IPS DF 6.9 (cell line): ENCODE results near the gene IQGAP1.

Experiments
- DNase-seq: peaks from one replicate; pipeline ENCODE4 v3.0.0-alpha.2; 2013; ENCODE audit warnings: low read depth, low spot score
- H3K27ac ChIP-seq: one replicate; pipeline ENCODE4 v1.5.1; 2013; ENCODE audit warnings: low read length, control low read depth
- H3K27me3 ChIP-seq: 2 replicates; pipeline ENCODE4 v1.6.1; 2013; ENCODE audit warnings: mild to moderate bottlenecking, low read length; ENCODE audit not compliant: control insufficient read depth, insufficient read depth
- H3K36me3 ChIP-seq: 2 replicates; pipeline ENCODE4 v1.6.1; 2013; ENCODE audit warnings: low read length; ENCODE audit not compliant: control insufficient read depth, insufficient read depth
- H3K4me1 ChIP-seq: 2 replicates; pipeline ENCODE4 v1.6.1; 2013; ENCODE audit warnings: low read length; ENCODE audit not compliant: control insufficient read depth, insufficient read depth
- H3K4me3 ChIP-seq: 2 replicates; pipeline ENCODE4 v1.5.1; 2013; ENCODE audit warnings: mild to moderate bottlenecking, low read length
- H3K9me3 ChIP-seq: 2 replicates; pipeline ENCODE4 v1.6.1; 2013; ENCODE audit warnings: low read length, inconsistent platforms; ENCODE audit not compliant: control insufficient read depth, insufficient read depth
- WGBS: extraction: QIAGEN DNeasy Blood & Tissue Kit; methylation state at CpG from one replicate; pipeline ENCODE4 v1.1.7; 2013; ENCODE audit warnings: mixed read lengths, missing lambda C conversion rate; ENCODE audit not compliant: insufficient read length, insufficient coverage; 5-methylcytosine and 5-hydroxymethylcytosine counted together

The IQGAP1 gene

GRCh38 chr15:90376789-90377188 is 11.3 kb upstream of the IQGAP1 start:
- WGBS: no CpG with 5 or more reads among the region's 6 CpGs
- no peak overlapping the region for H3K27ac ChIP-seq
- no peaks in the 10 kb centered on the region for H3K36me3 ChIP-seq
- no peaks in the 10 kb centered on the region for H3K27me3 ChIP-seq
- DNase-seq: no peak
- no peak overlapping the region for H3K4me3 ChIP-seq
- H3K9me3 ChIP-seq: no peaks in the 10 kb centered on the region; the same call in 1 of the 2 replicates
- no peaks in the 10 kb centered on the region for H3K4me1 ChIP-seq

DNA sequence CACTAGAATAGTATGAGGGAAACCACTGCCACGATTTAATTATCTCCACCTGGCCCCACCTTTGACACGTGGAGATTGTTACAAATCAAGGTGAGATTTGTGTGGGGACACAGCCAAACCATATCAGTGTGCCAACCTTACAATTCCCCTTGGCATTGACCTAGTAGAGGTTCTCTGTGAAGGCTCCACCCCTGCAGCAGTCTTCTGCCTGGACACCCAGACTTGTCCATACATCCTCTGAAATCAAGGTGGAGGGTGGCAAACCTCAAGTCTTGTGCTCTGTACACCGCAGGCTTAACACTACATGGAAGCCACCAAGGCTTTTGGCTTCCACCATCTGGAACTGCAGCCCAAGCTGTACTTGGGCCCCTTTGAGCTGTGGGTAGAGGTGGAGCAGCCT is 8.8 kb upstream of the IQGAP1 start:
- Histone ChIP-seq H3K36me3 (no peaks in the 10 kb centered on the region), H3K27ac (no peak overlapping the region), H3K4me1 (no peaks in the 10 kb centered on the region), H3K9me3 (no peaks in the 10 kb centered on the region; the same call in 1 of the 2 replicates), H3K27me3 (no peaks in the 10 kb centered on the region), H3K4me3 (no peak overlapping the region)
- WGBS: no CpG with 5 or more reads among the region's 3 CpGs
- DNase-seq: no peak

DNA sequence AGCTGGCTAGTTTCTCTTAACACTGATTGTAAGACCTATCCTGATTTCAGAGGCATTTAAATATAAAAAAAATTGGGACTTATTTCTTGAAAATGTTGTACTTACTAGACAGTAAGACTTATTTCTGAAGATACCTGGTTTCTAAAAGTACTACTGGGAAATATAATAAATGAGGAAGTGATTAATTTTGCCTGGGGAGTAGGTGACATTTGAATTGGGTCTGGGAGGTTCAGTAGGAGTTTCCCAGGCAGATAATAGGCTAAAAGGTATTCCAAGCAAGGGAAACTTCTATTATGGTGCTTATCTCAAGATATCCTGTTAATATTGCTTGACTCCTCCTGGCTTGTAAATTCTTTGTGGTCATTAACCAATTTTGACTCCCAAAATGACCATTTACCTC is 6.5 kb upstream of the IQGAP1 start:
- DNase-seq: no peak
- H3K9me3 ChIP-seq: no peaks in the 10 kb centered on the region; the same call in 1 of the 2 replicates
- no peaks in the 10 kb centered on the region for H3K27me3 ChIP-seq
- no peaks in the 10 kb centered on the region for H3K36me3 ChIP-seq
- no peaks in the 10 kb centered on the region for H3K4me1 ChIP-seq
- H3K27ac ChIP-seq: no peak overlapping the region
- no peak overlapping the region for H3K4me3 ChIP-seq

- Histone ChIP-seq H3K27ac (no peak overlapping the region), H3K9me3 (no peaks in the 10 kb centered on the region; the same call in 1 of the 2 replicates), H3K4me3 (no peak overlapping the region), H3K36me3 (no peaks in the 10 kb centered on the region), H3K27me3 (no peaks in the 10 kb centered on the region), H3K4me1 (no peaks in the 10 kb centered on the region)
- DNase-seq: no peak
Observed at GRCh38 chr15:90382320-90382719, 5.7 kb upstream of the IQGAP1 start.

GRCh38 chr15:90386221-90386620 is 1.8 kb upstream of the IQGAP1 start:
- H3K36me3 ChIP-seq: no peaks in the 10 kb centered on the region
- H3K4me3 ChIP-seq: no peak overlapping the region
- WGBS: no CpG with 5 or more reads among the region's 2 CpGs
- H3K27me3 ChIP-seq: no peaks in the 10 kb centered on the region
- no peak overlapping the region for H3K27ac ChIP-seq
- H3K9me3 ChIP-seq: no peaks in the 10 kb centered on the region
- peaks cover 3% of the 10 kb centered on the region; the same call in 1 of the 2 replicates for H3K4me1 ChIP-seq
- DNase-seq: no peak

DNA sequence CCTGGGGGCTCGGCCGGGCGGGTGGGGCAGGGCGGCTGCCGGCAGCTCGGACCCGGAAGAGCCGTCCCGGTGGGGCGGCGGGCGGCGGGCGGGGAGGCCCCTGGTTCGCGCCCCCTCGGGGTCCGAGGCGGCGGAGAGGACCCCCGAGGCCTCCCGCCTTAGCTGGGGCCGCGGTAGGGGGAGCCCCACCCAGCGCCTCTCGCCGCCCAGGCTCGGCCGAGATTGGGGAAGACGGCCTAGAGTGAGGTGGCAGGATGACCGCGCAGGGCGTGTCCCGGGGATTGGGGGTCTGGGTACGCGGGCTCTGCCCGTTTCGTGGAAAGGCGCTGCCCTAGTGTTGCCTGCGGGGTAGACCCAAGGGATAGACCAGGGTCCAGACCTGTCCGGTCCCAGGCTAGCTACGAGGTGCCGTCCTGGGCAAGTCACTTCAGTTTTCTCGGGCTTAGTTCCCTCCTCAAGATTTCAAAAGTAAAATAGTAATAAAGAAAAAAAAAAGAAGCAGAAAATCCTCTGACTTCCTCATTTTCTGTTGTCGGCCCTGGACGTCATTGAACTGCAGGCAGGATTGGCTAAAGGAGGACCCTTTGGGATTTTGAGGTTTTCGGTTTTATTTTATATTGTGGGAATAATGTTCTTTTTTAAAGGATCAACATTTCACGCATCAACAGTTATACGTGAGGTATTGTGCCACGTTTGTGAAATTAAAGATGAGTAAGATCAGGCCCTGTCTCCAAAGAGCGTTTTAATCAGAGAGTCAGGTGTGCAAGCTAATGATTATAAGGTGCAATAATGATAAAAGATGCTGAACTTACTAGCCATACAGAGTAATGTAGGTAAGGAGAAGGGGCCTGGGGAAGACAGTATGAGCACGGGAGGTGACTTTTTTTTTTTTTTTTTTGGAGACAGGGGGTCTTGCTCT is 679 bp downstream of the IQGAP1 start:
- Histone ChIP-seq H3K27ac (no peak overlapping the region), H3K4me3 (peak overlapping the region; percentile 81), H3K27me3 (no peaks in the 10 kb centered on the region), H3K9me3 (no peaks in the 10 kb centered on the region), H3K4me1 (peaks cover 3% of the 10 kb centered on the region; the same call in 1 of the 2 replicates), H3K36me3 (no peaks in the 10 kb centered on the region)
- DNase-seq: no peak
- no CpG with 5 or more reads among the region's 52 CpGs for WGBS

DNA sequence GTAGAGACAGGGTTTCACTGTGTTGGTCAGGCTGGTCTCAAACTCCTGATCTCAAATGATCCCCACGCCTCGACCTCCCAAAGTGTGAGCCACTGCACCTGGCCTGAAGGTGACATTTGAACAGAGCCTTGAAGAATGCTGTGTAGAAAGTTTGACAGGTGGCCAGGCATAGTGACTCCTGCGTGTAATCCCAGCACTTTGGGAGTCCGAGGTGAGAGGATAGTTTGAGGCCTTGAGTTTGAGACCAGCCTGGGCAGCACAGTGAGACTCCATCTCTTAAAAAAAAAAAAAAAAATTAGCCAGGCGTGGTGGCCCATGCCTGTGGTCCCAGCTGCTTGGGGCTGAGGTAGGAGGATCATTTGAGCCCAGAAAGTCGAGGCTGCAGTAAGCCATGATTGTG is 1.5 kb downstream of the IQGAP1 start:
- Histone ChIP-seq H3K27me3 (no peaks in the 10 kb centered on the region), H3K27ac (no peak overlapping the region), H3K4me1 (peaks cover 6% of the 10 kb centered on the region; the same call in 1 of the 2 replicates), H3K9me3 (no peaks in the 10 kb centered on the region), H3K36me3 (no peaks in the 10 kb centered on the region), H3K4me3 (no peak overlapping the region)
- no peak for DNase-seq
- WGBS: no CpG with 5 or more reads among the region's 6 CpGs

GRCh38 chr15:90393040-90393439 is 5.0 kb downstream of the IQGAP1 start:
- no peaks in the 10 kb centered on the region for H3K27me3 ChIP-seq
- no peak overlapping the region for H3K27ac ChIP-seq
- no peak for DNase-seq
- H3K4me1 ChIP-seq: peaks cover 7% of the 10 kb centered on the region; the same call in 1 of the 2 replicates
- H3K36me3 ChIP-seq: no peaks in the 10 kb centered on the region
- no CpG with 5 or more reads among the region's 1 CpG for WGBS
- H3K9me3 ChIP-seq: no peaks in the 10 kb centered on the region
- H3K4me3 ChIP-seq: no peak overlapping the region

DNA sequence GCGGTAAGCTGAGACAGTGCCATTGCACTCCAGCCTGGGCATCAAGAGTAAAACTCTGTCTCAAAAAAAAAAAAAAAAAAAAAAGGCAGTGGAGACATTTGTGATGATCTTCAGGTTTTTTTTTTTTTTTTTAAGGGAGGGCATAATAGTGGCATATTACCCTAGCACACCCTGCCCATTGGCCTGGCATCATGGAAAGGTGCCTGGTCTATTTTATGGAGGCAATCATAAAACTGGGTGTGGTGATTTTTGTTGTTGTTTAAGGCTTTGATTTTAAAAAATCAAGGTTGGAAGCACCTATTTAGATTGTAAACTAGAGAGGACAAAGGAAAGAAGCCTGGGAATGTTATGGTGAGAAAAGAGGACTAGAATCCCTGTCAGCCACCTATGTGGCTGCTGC is 6.0 kb downstream of the IQGAP1 start:
- H3K9me3 ChIP-seq: no peaks in the 10 kb centered on the region
- no peak overlapping the region for H3K4me3 ChIP-seq
- DNase-seq: no peak
- no peaks in the 10 kb centered on the region for H3K36me3 ChIP-seq
- peaks cover 7% of the 10 kb centered on the region; the same call in 1 of the 2 replicates for H3K4me1 ChIP-seq
- no CpG with 5 or more reads among the region's 1 CpG for WGBS
- no peak overlapping the region for H3K27ac ChIP-seq
- H3K27me3 ChIP-seq: no peaks in the 10 kb centered on the region

DNA sequence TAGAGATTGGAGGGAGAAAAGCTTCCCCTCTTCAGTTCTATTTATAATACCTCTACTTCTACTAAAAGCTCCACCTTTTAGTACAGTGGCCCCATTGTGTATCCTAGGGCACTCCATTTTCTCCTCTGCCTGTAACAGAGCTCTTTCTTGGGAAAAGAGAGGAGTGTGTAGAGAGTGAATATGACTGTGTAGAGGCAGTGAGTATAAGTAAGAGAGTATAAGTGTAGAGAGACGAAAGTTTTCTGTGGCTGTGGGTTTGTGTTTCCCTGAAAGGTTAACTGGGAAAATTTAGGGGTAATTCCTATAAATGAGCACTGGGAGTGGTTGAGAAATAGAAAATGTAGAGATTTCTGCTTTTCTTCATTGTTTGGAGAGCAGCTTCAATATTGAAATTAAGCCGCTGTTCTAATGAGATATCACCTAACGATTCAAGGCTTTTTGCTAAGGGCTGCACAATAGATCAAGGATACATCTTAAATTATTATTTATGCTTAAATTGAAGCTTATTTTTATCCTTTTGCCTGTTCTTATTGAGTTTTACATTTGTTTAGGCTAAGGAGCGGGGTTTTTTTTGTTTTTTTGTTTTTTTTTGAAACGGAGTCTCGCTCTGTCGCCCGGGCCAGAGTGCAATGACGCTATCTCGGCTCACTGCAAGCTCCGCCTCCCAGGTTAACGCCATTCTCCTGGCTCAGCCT is 6.9 kb downstream of the IQGAP1 start:
- WGBS: 100% methylated on average over 1 of the region's 12 CpGs
- H3K4me1 ChIP-seq: peaks cover 6% of the 10 kb centered on the region; the same call in 1 of the 2 replicates
- H3K27ac ChIP-seq: no peak overlapping the region
- no peaks in the 10 kb centered on the region for H3K36me3 ChIP-seq
- DNase-seq: no peak
- no peaks in the 10 kb centered on the region for H3K9me3 ChIP-seq
- H3K4me3 ChIP-seq: no peak overlapping the region
- no peaks in the 10 kb centered on the region for H3K27me3 ChIP-seq
